ENCODE data around the gene LIMD2.
"Not testable (repeated sequence)": the region's sequence is repeated elsewhere in the genome, so short reads cannot be mapped to it uniquely, and the experiment has no call there.

Gene LIMD2

DNA sequence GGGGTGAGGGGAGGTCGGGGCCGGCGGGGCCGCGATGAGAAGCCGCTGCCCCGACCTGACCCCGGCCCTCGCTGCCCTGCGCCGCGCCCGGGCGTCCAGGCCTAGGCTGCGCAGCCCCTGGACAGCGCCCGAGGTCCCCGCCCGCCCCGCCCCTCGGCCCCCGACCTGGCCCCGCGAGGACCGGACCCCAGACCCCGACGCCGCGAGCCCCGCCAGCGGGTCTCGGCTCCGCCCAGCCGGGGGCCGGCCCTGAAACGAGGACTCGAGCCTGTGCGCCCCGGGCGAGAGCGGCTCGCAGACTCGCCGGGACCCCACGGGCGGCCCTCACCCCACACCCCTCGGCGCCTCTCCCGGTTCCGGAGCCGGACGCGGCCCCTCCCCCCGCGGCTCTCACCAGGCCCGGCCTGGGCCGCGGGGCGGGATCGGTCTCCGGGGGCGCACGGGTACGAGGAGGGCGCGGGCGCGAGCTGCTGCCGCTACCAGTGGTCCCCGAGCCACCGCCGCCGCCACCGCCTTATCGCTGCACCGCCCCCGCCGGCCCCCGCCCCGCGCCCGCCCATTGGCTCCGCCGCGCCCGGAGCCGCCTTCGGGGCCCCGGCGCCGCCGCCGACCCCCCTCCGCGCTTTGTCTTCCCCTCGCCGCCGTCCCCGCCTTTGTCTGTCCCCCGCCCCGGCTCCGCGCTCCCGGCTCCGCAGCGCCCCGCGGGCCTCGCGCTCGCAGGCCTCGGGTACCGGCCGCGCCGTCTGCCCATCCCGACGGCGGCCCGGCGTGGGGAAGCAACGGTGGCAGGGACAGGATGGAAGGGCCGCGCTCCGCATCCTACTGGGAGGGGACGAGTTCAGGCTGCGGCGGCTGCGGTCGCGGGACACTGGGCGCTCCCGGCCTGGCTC lies at the start of gene LIMD2:
Gene LIMD2, minus strand, starts transcription at position 488 of the 890 bp plus-strand sequence. CDS start 827 bp downstream, outside the sequence.
- peak; percentile 18 for DNase-seq

DNA sequence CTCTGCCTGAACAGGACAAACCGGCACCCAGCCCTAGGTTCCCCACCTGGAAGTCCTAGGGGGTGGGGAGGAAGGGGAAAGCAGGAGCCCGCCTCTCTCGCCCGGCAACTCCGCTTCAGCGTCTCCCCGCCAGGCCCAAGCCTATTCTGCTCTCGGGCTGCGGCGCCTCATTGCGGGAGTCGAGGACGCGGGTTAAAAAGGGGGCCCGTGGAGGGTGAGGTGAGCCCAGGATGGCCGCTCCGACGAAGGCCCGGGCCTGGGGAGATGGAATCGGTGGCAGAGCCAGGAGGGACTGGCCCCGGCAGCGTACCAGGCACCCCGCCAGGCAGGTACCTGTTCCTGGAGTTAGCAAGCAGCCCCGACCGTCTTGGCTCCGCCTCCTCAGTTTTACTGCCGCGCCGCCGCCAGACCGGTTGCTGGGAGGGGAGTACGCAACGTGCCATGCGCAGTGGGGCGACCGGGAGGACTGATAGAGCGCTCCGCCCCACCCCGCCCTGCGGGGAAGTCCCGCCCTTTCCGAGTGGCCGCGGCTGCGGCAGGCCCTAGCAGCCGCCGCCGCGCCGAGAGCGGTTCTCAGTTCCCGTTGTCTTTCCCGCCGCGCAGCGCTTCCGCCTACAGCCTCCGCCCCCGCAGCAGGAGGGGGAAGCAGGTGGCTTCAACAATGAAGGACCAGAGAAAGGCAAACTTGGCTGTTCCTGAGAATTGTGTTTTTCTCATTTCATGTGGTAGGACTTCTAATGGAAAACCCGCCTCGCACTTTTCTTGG lies 41.7 kb upstream of the LIMD2 start, which contains the start of gene STRADA:
Gene STRADA, minus strand, starts transcription at position 392 of the 766 bp plus-strand sequence. CDS start 13,430 bp downstream, outside the sequence.
- peak; percentile 98 for DNase-seq

DNA sequence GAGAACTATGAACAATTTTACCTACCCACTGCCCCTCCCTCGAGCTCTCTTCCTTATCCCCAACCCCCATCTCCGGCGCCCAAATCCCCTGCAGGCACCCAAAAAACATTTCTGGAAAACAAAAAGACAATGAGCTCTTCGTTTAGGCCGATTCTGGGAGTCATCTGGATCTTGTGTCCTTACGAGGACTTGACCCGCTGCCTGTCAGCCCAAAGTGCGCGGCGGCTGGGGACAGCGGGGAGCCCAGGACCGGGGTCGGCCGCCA lies 41.1 kb upstream of the LIMD2 start:
- peak; percentile 24 for DNase-seq

DNA sequence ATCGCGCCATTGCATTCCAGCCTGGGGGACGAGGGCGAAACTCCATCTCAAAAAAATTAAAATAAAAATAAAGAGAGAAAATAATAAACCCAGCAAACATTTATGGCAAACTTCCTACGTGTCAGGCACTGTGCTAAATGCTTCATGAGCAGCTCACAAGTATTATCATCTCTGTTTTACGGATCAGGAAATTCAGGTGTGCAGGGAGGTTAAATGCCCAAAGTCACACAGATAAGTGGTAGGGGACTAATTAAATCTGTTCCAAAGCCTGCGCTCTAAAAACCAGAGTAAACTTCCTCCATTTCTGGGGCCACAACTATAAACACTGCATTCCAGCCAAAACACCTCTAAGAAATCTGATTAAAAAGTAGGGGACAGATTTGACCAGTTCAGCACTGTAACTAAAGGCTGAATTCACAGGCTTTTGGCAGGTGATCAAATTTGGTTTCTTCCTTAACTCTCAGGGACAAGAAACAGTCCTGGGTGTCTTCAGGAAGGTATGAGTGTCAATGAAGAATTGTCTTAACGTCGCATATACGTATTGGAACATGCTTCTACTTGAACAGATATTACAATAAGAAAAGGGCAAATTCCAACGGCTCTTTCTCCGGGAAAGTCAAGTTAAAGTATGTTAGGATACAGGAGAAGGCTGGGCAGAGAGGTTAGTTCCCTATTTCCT lies 40.7 kb upstream of the LIMD2 start:
- DNase-seq = no peak

DNA sequence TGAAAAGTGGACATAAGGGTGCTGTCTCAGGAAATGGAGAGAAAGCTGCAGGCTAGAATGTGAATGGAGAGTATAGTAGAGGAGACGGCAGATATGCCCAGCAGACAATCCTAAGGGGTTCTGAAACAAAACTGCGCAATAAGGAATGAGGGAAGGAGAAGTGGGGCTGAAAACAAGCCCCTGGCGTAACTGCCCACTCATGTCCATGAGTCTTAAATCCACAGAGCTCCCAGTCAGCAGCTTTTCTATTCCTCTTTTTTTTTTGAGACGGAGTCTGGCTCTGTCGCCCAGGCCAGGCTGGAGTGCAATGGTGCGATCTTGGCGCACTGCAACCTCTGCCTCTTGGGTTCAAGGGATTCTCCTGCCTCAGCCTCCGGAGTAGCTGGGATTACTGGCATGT lies 35.8 kb upstream of the LIMD2 start:
- peak; percentile 31 for DNase-seq

DNA sequence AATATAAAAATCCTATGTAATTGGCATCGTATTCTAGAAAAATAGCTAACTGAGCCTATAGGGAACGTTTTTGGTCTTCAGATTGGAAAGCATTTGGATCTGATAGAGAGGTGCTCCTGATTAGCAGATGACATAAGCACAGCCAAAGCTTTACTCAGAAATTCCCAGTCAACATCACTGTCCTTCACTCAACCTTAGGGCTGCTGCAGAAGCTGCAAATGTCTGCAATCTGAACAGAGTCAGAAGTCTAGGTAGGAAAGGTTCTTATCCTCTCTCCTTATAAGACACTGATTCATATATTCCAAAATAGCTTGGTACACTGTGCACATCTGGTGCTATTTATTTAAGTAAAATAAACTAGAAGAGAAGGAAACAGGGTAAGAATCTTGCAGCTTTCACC lies 22.5 kb upstream of the LIMD2 start:
- DNase-seq = no peak

DNA sequence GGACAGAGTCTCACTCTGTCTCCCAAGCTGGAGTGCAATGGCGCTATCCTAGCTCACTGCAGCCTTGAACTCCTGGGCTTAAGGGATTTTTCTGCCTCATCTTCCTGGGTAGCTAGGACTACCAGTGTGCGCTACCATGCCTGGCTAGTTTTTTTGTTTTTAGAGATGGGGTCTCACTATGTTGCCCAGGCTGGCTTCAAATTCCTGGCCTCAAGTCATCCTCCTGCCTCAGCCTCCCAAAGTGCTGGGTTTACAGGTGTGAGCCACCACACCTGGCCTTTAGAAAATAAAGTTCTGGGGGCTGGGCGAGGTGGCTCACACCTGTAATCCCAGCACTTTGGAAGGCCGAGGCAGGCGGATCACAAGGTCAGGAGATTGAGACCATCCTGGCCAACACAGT lies 20.3 kb upstream of the LIMD2 start:
- not testable (repeated sequence) for DNase-seq

DNA sequence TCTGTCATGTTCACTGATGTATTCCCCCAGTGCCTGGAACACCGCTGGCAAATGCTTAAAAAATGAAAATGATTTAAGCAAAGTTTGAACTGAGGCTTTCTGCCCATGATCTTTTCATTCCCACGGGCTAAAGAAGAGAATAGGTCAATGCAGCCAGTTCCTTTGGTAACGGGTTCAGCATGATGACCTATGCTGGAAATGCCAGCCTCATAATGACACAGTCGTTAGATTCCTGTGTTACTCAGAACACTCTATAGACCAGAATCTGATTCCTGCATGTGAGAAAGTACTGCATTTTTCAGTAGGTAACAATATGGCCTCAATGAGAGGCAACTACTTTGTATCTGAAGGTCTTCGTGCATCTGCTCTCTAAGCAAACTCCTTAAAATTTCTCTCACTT lies 19.1 kb upstream of the LIMD2 start:
- DNase-seq = no peak

DNA sequence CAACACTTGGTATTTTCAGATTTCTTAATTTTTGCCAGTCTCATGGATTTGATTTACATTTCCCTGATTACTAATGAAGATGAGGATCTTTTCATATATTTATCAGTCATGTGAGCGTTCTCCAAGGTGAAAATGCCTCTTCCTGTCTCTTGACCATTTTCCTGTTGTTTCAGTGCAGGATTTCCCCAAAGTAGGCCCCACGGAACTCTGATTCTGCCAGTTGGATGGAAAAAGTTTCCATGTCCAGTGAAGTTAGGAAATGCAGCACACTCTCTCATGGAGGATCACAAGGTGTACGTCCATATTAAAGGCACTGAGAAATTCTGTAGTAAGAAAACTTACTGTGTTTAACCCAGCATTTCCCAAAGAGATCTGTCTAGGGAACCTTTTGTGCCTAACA lies 16.5 kb upstream of the LIMD2 start:
- no peak for DNase-seq

DNA sequence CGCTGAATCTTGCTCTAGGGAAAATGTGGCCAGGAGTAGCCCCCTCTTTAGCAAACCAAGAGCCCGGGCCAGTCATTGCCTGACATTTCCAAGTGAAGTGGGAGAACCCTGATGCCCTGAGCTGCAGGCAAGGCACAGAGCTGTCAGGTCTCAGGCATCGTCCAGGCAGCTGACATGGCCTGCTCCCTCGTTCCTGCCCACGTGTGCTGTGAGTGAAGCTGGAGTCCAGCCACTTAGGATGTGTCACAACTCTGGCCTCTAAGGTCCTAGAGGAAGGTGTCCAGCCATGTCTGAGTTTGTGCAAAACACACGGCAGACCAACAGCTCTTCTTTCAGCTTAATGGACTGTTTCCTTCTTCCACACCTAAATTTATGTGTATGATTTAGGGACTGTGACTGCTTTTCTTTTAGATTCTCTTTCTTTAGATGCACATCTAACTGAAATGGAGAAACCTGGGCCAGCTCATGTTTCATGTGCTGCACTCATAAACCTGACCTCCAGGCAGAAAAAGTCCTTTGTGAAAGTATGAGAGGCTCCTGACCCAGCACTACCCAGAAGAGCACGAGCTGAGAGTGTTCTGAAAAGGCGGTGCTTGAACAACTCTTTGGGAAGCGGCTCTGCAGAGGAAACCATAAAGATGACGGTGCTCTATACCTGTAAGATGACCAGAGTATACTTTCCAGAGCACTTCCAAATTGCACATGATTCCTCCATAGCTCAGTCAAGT lies 14.8 kb upstream of the LIMD2 start:
- no peak for DNase-seq

DNA sequence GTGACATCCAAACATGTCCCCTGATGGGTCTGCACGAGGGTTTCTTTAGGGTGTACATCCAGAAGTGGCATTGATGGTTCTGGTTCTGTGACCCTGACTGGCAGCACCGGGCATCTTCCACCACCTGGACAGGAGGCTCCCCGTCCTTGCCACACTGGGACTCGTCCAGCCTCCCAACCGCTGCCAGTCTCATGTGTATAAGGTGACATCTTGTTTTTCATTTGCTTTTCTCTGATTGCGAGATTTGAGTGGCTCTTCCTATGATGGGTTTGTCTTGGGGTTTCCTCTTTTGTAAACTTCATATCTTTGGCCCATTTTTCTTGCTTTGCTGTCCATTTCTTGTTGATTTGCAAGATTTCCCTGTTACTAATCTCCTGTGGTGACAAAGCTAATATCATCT lies 9.2 kb upstream of the LIMD2 start:
- DNase-seq = no peak

DNA sequence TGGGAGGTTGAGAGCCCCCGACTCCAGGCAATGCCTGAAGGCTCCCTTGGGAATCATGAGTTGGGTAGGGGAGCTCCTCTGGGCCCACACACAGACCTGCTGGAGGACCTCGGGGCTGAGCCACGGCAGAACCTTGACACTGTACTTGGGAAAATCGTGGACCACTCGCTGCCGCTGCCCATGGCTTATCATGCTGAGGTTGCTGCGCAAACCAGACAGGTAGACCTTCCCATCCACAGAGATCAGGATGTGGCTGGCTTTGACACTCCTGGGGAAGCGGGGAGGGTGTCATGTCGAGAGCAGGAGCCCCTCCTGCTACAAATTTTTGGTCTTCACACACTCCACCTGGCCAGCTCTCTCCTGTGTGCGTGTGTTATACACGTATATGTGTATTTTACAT lies 7.2 kb upstream of the LIMD2 start:
- DNase-seq = no peak

DNA sequence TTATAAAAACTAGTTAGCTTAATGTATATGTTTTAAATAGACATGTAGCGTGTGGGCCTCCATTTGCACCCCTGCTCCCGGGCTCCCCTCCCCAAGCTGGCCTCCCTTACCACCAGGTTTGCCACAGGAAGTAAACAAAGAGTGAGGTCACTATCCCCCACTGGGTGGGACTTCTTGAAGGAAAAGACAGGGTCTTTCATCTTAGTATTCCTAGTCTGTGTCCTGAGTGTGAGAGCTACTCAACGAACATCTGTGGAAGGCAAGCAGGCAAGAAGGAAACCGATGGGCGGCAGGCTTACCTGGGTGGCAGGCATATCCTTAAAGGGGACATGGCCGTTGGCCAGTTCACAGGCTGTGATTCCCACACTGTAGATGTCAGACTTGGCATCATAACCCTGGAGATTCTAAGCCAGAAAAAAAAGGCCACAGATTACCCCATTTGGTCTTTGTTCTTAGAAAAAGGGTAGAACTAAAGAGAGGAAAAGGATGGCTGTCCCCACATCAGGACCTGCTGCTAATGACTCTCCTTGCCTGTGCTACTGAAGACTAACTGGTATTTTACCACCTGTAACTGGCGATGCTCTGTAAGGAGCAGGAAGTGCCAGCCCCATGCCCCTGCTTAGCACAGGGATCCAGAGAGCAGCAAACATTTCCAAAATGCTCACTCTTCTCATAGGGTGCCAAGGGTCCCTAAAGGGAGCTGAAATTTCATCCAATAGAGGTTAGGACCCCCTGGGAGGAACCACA lies 6.6 kb upstream of the LIMD2 start:
- no peak for DNase-seq

DNA sequence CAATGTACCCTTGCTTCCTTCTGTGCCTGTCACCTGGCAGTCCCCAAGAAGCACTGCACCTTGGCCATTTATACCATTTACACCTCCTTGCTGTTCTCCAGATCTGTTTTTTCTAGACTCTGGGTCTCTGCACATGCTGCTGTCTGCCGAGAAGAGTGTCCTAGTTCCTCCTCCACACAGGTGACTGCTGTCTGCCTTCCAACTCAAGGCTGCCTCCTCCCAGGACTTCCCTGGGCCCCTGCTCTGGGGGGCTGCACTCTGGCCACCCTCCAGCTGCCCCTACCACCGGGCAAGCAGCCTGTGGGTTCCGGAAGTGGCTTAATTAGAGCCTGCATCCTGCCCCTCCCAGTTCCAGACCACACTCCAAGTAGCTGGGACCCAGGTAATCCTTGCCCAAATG lies 5.7 kb upstream of the LIMD2 start:
- DNase-seq = no peak

DNA sequence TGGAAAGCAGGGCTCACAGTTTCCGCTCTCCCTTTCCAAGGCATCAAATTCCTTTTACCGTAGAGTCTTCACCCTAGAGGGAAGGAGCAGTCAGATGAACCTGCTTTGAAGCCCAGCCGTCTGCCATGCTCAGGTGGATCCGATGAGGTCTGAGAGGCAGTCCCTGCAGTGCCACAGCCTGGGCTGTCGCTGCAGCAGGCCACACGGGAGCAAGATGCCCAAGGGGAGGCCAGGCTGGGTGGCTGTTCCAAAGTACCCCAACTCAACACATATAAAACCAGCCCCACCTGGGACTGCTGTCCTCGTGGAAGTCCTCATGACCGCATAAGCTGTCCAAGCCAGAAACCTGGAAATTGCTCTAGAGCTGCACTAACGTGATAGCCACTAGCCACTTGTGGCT lies 4.9 kb upstream of the LIMD2 start:
- no peak for DNase-seq

DNA sequence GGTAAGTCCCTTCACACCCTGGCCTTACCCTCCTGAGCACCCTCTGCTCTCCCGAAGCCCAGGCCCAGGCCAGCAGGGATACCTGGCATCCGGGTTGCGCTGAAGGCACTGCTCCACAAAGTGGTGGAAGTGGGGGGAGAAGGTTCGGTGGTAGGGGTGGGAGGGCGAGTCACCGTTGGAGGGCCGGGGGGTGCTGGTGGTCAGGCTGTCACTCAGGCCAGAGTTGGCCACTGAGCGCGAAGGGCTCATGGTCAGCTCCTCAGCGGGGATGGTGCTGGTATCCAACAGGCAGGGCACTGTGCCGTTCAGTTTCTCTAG lies 4.3 kb upstream of the LIMD2 start:
- DNase-seq = no peak

DNA sequence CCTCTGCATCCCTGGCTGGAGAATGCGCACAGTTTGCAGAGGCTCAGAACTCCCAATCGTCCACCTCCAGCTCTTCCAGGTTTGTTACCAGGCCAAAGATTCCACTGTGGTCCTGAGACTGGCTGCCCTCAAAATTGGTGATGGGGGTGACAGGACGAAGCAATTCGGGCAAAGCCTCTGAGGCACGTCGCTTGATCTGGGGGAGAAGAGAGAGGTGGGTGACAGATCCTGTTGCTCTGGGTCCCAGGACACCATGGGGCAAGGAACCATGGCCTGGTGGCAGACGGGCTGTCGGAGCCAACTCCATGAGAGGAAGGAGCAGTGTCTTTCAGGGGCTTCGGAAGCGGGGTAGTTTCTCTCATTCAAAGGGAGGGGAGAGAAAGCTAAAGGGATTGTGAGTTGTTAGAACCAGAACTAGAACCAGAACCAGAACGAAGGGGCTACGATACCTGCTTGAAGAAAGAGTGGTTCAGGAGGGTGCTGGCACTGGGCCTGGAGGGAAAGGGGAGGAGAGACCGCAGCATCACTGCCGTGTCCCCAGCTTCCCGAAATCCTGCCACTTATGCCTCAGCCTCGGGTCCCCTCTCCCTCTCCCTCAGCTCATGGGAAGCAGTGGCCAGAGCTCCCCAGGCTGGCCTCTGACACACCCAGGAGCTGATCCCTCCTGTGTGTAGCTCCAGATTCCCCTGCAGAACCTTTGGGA lies 3.8 kb upstream of the LIMD2 start:
- no peak for DNase-seq

DNA sequence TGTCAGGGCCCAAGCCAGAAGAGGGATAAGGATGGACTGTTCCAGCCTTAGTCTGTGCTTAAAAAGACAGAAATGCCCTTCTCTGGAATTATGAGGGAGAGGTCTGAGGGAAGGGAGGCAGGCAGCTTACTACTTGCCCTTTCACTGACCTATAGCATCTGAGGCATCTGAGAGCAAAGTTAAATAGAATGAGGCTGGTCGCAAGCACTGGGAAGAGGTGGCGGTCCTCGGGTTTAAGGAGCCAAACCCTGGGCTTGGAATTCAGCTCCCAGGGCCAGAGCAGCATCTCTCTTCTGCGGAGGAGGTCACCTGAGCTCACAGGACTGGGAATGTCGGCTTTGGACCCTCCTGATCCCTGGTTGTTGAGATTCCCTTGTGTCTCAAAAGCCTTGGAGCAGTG lies 3.1 kb upstream of the LIMD2 start:
- DNase-seq = no peak

DNA sequence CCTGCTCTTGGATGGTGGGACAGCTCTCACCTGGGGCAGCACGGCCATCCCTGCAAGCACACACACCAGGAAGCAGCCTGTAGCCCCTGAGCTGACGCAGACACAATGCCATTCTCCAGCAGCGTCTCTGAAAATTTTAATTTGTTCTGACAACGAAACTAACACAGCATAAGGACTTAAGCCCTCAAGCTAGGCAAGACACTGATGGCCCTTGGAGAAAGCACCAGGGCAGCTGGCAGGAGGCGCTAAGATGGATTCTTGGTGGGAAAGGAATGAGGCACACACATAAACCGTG lies 2.7 kb upstream of the LIMD2 start:
- DNase-seq = no peak

DNA sequence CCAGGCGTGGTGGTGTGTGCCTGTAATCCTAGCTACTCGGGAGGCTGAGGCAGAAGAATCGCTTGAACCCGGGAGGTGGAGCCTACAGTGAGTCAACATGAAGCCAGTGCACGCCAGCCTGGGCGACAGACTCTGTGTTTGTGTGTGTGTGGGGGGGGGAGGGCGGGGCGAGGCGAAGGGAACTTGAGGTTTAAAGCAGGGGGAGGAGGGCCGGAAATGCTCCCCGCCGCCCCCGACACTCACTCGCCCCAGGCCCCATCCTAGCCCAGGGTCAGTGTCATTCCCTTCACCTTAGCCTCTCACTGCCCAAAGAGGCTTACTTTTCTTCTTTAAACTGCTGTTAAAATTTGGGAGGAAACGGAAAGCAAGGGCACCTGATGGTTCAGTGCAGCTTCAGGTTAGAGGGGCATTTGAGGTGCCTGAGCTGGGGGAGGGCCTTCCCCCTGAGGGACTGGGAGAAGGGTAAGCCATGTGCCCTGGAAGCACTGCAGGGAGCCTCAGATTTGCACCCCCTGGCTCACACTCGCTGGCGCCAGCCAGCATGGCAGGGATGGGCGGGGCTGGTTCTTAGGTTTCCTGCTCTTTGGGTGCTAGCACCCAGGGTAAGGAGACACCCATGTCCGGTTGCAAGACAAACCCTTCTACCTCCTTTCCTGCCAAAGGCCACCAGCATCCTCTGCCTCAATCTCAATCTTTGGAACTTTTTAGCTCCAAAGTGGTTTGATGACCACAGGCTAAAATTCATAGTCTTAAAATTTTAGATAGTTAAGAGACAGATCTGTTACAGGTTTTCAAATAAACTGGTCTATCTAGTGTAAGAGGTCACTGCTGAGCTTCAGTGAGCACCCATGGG lies 2.2 kb upstream of the LIMD2 start:
- DNase-seq = peak; percentile 24

DNA sequence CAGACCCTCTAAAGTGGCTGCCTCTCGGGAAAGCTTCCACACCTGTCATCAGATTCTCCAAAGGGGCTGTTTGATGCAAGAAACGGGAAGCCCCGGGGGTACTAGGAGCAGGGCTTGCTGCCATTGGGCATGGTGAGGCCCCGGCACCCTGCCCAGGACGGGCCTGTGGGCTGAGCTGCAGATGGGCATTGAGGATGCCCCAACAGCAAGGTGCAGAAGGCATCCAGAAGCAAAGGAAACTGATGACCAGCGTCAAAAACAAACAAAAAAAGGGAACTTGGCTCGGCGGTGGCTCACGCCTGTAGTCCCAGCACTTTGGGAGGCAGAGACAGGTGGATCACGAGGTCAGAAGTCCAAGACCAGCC lies 1.5 kb upstream of the LIMD2 start:
- DNase-seq = peak; percentile 37

Measured in inflammatory macrophage treated with lipopolysaccharide for 4 hours (primary cell).